ENCODE measurements around the gene C1QC.
"Not testable (repeated sequence)": the region's sequence is repeated elsewhere in the genome, so short reads cannot be mapped to it uniquely, and the experiment has no call there.

C1QC gene

GRCh38 chr1:22660716-22661241 lies 17.3 kb downstream of the C1QC start:
- Histone ChIP-seq H3K4me1 (no peaks in the 10 kb centered on the region), H3K27ac (no peak overlapping the region), H3K27me3 (no peaks in the 10 kb centered on the region), H3K4me3 (no peak overlapping the region), H3K36me3 (no peaks in the 10 kb centered on the region), H3K9ac (no peak overlapping the region), H4K20me1 (no peaks in the 10 kb centered on the region), H3K4me2 (no peak overlapping the region), H3K9me3 (no peaks in the 10 kb centered on the region)
- TF ChIP-seq Cebpa-rat (IDR thresholded peaks at IDR 0.05): no peak

GRCh38 chr1:22661880-22662279 lies 18.4 kb downstream of the C1QC start:
- H4K20me1 ChIP-seq: no peaks in the 10 kb centered on the region
- no peak overlapping the region for H3K4me2 ChIP-seq
- no peaks in the 10 kb centered on the region for H3K27me3 ChIP-seq
- H3K9me3 ChIP-seq: no peaks in the 10 kb centered on the region
- no peak overlapping the region for H3K27ac ChIP-seq
- H3K9ac ChIP-seq: no peak overlapping the region
- H3K36me3 ChIP-seq: no peaks in the 10 kb centered on the region
- TF ChIP-seq Cebpa-rat (IDR thresholded peaks at IDR 0.05): no peak
- H3K4me1 ChIP-seq: no peaks in the 10 kb centered on the region
- no peak overlapping the region for H3K4me3 ChIP-seq

GRCh38 chr1:22662318-22662717 lies 18.9 kb downstream of the C1QC start:
- Histone ChIP-seq H3K36me3 (no peaks in the 10 kb centered on the region), H3K4me2 (no peak overlapping the region), H4K20me1 (no peaks in the 10 kb centered on the region), H3K9me3 (no peaks in the 10 kb centered on the region), H3K4me3 (no peak overlapping the region), H3K9ac (no peak overlapping the region), H3K27me3 (no peaks in the 10 kb centered on the region), H3K4me1 (no peaks in the 10 kb centered on the region), H3K27ac (no peak overlapping the region)
- TF ChIP-seq Cebpa-rat (IDR thresholded peaks at IDR 0.05): no peak

GRCh38 chr1:22662986-22663408 lies 19.6 kb downstream of the C1QC start:
- H3K9me3 ChIP-seq: no peaks in the 10 kb centered on the region
- H3K36me3 ChIP-seq: no peaks in the 10 kb centered on the region
- H3K27me3 ChIP-seq: no peaks in the 10 kb centered on the region
- H3K4me2 ChIP-seq: no peak overlapping the region
- TF ChIP-seq Cebpa-rat (IDR thresholded peaks at IDR 0.05): no peak
- H3K4me1 ChIP-seq: no peaks in the 10 kb centered on the region
- no peaks in the 10 kb centered on the region for H4K20me1 ChIP-seq
- no peak overlapping the region for H3K9ac ChIP-seq
- no peak overlapping the region for H3K4me3 ChIP-seq
- no peak overlapping the region for H3K27ac ChIP-seq

GRCh38 chr1:22665752-22666151 lies 22.3 kb downstream of the C1QC start:
- no peak overlapping the region for H3K9ac ChIP-seq
- H3K4me1 ChIP-seq: no peaks in the 10 kb centered on the region
- H3K9me3 ChIP-seq: no peaks in the 10 kb centered on the region
- no peak overlapping the region for H3K27ac ChIP-seq
- no peak overlapping the region for H3K4me3 ChIP-seq
- no peaks in the 10 kb centered on the region for H3K36me3 ChIP-seq
- no peak overlapping the region for H3K4me2 ChIP-seq
- H3K27me3 ChIP-seq: no peaks in the 10 kb centered on the region
- no peaks in the 10 kb centered on the region for H4K20me1 ChIP-seq
- no peak for TF ChIP-seq Cebpa-rat (IDR thresholded peaks at IDR 0.05)

- Histone ChIP-seq H3K27ac (no peak overlapping the region), H3K4me2 (no peak overlapping the region), H3K4me3 (no peak overlapping the region), H3K9me3 (no peaks in the 10 kb centered on the region), H4K20me1 (no peaks in the 10 kb centered on the region), H3K27me3 (no peaks in the 10 kb centered on the region), H3K4me1 (no peaks in the 10 kb centered on the region), H3K36me3 (no peaks in the 10 kb centered on the region), H3K9ac (peak overlapping the region; percentile 1; the same call in 1 of the 2 replicates)
- TF ChIP-seq Cebpa-rat (IDR thresholded peaks at IDR 0.05): no peak
These were observed 23.0 kb downstream of the C1QC start for GRCh38 chr1:22666412-22666811.

- not testable (repeated sequence) for H3K9me3 ChIP-seq, H3K27ac ChIP-seq, H3K4me3 ChIP-seq, H3K4me1 ChIP-seq, H3K4me2 ChIP-seq, H3K27me3 ChIP-seq, H3K9ac ChIP-seq, H3K36me3 ChIP-seq, H4K20me1 ChIP-seq
These were observed 25.4 kb downstream of the C1QC start for GRCh38 chr1:22668840-22669239.

- H3K4me2 ChIP-seq: no peak overlapping the region
- no peak overlapping the region for H3K9ac ChIP-seq
- H3K9me3 ChIP-seq: no peaks in the 10 kb centered on the region
- H3K36me3 ChIP-seq: no peaks in the 10 kb centered on the region
- H3K4me1 ChIP-seq: no peaks in the 10 kb centered on the region
- no peak for TF ChIP-seq Cebpa-rat (IDR thresholded peaks at IDR 0.05)
- H3K27me3 ChIP-seq: no peaks in the 10 kb centered on the region
- no peaks in the 10 kb centered on the region for H4K20me1 ChIP-seq
- H3K27ac ChIP-seq: no peak overlapping the region
- no peak overlapping the region for H3K4me3 ChIP-seq
These were observed 27.0 kb downstream of the C1QC start for GRCh38 chr1:22670352-22670975.

- no peaks in the 10 kb centered on the region for H3K36me3 ChIP-seq
- H3K4me1 ChIP-seq: no peaks in the 10 kb centered on the region
- no peak overlapping the region for H3K9ac ChIP-seq
- H3K4me3 ChIP-seq: no peak overlapping the region
- H3K4me2 ChIP-seq: no peak overlapping the region
- H4K20me1 ChIP-seq: no peaks in the 10 kb centered on the region
- no peaks in the 10 kb centered on the region for H3K9me3 ChIP-seq
- H3K27me3 ChIP-seq: no peaks in the 10 kb centered on the region
- no peak overlapping the region for H3K27ac ChIP-seq
- no peak for TF ChIP-seq Cebpa-rat (IDR thresholded peaks at IDR 0.05)
These were observed 28.6 kb downstream of the C1QC start for GRCh38 chr1:22671999-22672398.

- no peak overlapping the region for H3K4me2 ChIP-seq
- no peaks in the 10 kb centered on the region for H3K36me3 ChIP-seq
- H4K20me1 ChIP-seq: no peaks in the 10 kb centered on the region
- no peak overlapping the region for H3K9ac ChIP-seq
- H3K27me3 ChIP-seq: no peaks in the 10 kb centered on the region
- no peak overlapping the region for H3K4me3 ChIP-seq
- TF ChIP-seq Cebpa-rat (IDR thresholded peaks at IDR 0.05): no peak
- H3K4me1 ChIP-seq: no peaks in the 10 kb centered on the region
- no peaks in the 10 kb centered on the region for H3K9me3 ChIP-seq
- H3K27ac ChIP-seq: no peak overlapping the region
These were observed 30.3 kb downstream of the C1QC start for GRCh38 chr1:22673486-22674409.

Measured in BLaER1 (cell line).